GM23338 (cell line): ENCODE results near the gene PRKACA.

Experiments used
- CREB1 ChIP-seq: fragments of 250-450 bp; sonication (Bioruptor Pico); IDR thresholded peaks from 2 replicates; pipeline ENCODE4 v1.5.0; 2020; ENCODE audit warnings: low read depth, mild to moderate bottlenecking, moderate library complexity
- EZH2 ChIP-seq: fragments of 200-600 bp; sonication (generic); IDR thresholded peaks from one replicate; pipeline ENCODE4 v1.8.0; 2017; ENCODE audit warnings: antibody characterized with exemption, mild to moderate bottlenecking, low read depth; ENCODE audit not compliant: unreplicated experiment
- EZH2phosphoT487 ChIP-seq: fragments of 200-600 bp; sonication (generic); IDR thresholded peaks from one replicate; pipeline ENCODE4 v1.8.1; 2018; ENCODE audit warnings: antibody characterized with exemption; ENCODE audit not compliant: unreplicated experiment
- JUNB ChIP-seq: IDR thresholded peaks from one replicate; pipeline ENCODE4 v1.6.1; 2016; ENCODE audit warnings: antibody characterized with exemption; ENCODE audit not compliant: unreplicated experiment
- NANOG ChIP-seq: IDR thresholded peaks from 2 replicates; pipeline ENCODE4 v1.6.1; 2016; ENCODE audit warnings: antibody characterized with exemption, borderline replicate concordance
- POLR2AphosphoS5 ChIP-seq: IDR thresholded peaks from 2 replicates; pipeline ENCODE4 v1.6.1; 2016; ENCODE audit warnings: antibody characterized with exemption, low read depth
- STAT1 ChIP-seq: IDR thresholded peaks from one replicate; pipeline ENCODE4 v1.6.1; 2016; ENCODE audit warnings: antibody characterized with exemption; ENCODE audit not compliant: unreplicated experiment
- ZNF114 ChIP-seq: fragments of 250-450 bp; sonication (Bioruptor Pico); IDR thresholded peaks from 2 replicates; pipeline ENCODE4 v1.5.0; 2020; ENCODE audit warnings: mild to moderate bottlenecking, moderate library complexity
- ZNF331 ChIP-seq: fragments of 250-450 bp; sonication (Bioruptor Pico); IDR thresholded peaks from 2 replicates; pipeline ENCODE4 v1.5.0; 2020; ENCODE audit warnings: low read depth, mild to moderate bottlenecking, moderate library complexity
- TF ChIP-seq, protein P1 (sequence below), 2 experiments: fragments of 200-600 bp in 1 of 2; sonication (generic) in 1 of 2; conservative IDR thresholded peaks; 2 replicates each; pipeline versions ENCODE4 v1.5.1 to v1.6.1; 2016 to 2017; ENCODE audit warnings: antibody characterized with exemption in 2 of 2, low read depth in 2 of 2, mild to moderate bottlenecking in 2 of 2, moderate library complexity in 1 of 2
- TF ChIP-seq, protein P2 (sequence below): IDR thresholded peaks from 2 replicates; pipeline ENCODE4 v1.6.1; 2016; ENCODE audit warnings: antibody characterized with exemption
- TF ChIP-seq, protein P3 (sequence below): IDR thresholded peaks from one replicate; pipeline ENCODE4 v1.6.1; 2018; ENCODE audit warnings: antibody characterized with exemption; ENCODE audit not compliant: unreplicated experiment
- TF ChIP-seq, protein P4 (sequence below): fragments of 250-450 bp; sonication (Bioruptor Pico); IDR thresholded peaks from 2 replicates; pipeline ENCODE4 v1.5.0; 2020; ENCODE audit warnings: mild to moderate bottlenecking, moderate library complexity

DNA sequence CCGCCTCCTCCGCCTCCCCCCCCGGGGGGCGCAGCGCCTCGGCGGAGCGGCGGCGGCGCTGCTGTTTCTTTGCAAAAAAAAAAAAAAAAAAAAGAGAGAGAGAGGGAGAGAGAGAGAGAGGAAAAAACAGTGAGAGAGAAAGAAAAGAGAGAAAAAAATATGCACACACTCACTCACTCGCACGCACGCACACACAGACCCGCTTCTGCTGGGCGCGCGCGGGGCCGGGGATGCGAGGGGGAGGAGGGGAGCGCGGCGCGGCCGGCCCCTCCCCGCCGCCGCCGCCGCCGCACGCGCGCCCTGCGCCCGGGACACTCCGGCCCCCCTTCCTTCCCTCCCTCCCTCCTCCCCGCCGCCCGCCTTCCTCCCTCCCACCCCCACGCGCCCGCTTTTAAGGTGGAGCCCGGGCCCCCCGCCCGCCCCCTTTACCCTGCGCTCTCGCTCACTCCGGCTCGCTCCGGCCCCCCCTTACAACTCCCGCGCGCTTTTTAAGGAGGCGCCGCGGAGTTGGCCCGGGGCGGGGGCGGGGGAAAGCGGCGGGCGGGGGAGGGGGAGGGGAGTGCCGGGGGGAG is 27.0 kb downstream of the PRKACA start, which contains the start of gene SAMD1:
- TF ChIP-seq, protein P1, sequence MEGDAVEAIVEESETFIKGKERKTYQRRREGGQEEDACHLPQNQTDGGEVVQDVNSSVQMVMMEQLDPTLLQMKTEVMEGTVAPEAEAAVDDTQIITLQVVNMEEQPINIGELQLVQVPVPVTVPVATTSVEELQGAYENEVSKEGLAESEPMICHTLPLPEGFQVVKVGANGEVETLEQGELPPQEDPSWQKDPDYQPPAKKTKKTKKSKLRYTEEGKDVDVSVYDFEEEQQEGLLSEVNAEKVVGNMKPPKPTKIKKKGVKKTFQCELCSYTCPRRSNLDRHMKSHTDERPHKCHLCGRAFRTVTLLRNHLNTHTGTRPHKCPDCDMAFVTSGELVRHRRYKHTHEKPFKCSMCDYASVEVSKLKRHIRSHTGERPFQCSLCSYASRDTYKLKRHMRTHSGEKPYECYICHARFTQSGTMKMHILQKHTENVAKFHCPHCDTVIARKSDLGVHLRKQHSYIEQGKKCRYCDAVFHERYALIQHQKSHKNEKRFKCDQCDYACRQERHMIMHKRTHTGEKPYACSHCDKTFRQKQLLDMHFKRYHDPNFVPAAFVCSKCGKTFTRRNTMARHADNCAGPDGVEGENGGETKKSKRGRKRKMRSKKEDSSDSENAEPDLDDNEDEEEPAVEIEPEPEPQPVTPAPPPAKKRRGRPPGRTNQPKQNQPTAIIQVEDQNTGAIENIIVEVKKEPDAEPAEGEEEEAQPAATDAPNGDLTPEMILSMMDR (conservative IDR thresholded peaks at IDR 0.05; ENCODE audit: low read depth in 2 of 2) = no peak
- TF ChIP-seq EZH2 = no peak
- TF ChIP-seq, protein P2, sequence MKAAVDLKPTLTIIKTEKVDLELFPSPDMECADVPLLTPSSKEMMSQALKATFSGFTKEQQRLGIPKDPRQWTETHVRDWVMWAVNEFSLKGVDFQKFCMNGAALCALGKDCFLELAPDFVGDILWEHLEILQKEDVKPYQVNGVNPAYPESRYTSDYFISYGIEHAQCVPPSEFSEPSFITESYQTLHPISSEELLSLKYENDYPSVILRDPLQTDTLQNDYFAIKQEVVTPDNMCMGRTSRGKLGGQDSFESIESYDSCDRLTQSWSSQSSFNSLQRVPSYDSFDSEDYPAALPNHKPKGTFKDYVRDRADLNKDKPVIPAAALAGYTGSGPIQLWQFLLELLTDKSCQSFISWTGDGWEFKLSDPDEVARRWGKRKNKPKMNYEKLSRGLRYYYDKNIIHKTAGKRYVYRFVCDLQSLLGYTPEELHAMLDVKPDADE = no peak
- no peak for TF ChIP-seq CREB1 (CRISPR knock-in tag)
- TF ChIP-seq, protein P3, sequence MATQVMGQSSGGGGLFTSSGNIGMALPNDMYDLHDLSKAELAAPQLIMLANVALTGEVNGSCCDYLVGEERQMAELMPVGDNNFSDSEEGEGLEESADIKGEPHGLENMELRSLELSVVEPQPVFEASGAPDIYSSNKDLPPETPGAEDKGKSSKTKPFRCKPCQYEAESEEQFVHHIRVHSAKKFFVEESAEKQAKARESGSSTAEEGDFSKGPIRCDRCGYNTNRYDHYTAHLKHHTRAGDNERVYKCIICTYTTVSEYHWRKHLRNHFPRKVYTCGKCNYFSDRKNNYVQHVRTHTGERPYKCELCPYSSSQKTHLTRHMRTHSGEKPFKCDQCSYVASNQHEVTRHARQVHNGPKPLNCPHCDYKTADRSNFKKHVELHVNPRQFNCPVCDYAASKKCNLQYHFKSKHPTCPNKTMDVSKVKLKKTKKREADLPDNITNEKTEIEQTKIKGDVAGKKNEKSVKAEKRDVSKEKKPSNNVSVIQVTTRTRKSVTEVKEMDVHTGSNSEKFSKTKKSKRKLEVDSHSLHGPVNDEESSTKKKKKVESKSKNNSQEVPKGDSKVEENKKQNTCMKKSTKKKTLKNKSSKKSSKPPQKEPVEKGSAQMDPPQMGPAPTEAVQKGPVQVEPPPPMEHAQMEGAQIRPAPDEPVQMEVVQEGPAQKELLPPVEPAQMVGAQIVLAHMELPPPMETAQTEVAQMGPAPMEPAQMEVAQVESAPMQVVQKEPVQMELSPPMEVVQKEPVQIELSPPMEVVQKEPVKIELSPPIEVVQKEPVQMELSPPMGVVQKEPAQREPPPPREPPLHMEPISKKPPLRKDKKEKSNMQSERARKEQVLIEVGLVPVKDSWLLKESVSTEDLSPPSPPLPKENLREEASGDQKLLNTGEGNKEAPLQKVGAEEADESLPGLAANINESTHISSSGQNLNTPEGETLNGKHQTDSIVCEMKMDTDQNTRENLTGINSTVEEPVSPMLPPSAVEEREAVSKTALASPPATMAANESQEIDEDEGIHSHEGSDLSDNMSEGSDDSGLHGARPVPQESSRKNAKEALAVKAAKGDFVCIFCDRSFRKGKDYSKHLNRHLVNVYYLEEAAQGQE = no peak
- TF ChIP-seq EZH2phosphoT487 = no peak
- TF ChIP-seq POLR2AphosphoS5 = no peak
- no peak for TF ChIP-seq JUNB
- TF ChIP-seq, protein P4, sequence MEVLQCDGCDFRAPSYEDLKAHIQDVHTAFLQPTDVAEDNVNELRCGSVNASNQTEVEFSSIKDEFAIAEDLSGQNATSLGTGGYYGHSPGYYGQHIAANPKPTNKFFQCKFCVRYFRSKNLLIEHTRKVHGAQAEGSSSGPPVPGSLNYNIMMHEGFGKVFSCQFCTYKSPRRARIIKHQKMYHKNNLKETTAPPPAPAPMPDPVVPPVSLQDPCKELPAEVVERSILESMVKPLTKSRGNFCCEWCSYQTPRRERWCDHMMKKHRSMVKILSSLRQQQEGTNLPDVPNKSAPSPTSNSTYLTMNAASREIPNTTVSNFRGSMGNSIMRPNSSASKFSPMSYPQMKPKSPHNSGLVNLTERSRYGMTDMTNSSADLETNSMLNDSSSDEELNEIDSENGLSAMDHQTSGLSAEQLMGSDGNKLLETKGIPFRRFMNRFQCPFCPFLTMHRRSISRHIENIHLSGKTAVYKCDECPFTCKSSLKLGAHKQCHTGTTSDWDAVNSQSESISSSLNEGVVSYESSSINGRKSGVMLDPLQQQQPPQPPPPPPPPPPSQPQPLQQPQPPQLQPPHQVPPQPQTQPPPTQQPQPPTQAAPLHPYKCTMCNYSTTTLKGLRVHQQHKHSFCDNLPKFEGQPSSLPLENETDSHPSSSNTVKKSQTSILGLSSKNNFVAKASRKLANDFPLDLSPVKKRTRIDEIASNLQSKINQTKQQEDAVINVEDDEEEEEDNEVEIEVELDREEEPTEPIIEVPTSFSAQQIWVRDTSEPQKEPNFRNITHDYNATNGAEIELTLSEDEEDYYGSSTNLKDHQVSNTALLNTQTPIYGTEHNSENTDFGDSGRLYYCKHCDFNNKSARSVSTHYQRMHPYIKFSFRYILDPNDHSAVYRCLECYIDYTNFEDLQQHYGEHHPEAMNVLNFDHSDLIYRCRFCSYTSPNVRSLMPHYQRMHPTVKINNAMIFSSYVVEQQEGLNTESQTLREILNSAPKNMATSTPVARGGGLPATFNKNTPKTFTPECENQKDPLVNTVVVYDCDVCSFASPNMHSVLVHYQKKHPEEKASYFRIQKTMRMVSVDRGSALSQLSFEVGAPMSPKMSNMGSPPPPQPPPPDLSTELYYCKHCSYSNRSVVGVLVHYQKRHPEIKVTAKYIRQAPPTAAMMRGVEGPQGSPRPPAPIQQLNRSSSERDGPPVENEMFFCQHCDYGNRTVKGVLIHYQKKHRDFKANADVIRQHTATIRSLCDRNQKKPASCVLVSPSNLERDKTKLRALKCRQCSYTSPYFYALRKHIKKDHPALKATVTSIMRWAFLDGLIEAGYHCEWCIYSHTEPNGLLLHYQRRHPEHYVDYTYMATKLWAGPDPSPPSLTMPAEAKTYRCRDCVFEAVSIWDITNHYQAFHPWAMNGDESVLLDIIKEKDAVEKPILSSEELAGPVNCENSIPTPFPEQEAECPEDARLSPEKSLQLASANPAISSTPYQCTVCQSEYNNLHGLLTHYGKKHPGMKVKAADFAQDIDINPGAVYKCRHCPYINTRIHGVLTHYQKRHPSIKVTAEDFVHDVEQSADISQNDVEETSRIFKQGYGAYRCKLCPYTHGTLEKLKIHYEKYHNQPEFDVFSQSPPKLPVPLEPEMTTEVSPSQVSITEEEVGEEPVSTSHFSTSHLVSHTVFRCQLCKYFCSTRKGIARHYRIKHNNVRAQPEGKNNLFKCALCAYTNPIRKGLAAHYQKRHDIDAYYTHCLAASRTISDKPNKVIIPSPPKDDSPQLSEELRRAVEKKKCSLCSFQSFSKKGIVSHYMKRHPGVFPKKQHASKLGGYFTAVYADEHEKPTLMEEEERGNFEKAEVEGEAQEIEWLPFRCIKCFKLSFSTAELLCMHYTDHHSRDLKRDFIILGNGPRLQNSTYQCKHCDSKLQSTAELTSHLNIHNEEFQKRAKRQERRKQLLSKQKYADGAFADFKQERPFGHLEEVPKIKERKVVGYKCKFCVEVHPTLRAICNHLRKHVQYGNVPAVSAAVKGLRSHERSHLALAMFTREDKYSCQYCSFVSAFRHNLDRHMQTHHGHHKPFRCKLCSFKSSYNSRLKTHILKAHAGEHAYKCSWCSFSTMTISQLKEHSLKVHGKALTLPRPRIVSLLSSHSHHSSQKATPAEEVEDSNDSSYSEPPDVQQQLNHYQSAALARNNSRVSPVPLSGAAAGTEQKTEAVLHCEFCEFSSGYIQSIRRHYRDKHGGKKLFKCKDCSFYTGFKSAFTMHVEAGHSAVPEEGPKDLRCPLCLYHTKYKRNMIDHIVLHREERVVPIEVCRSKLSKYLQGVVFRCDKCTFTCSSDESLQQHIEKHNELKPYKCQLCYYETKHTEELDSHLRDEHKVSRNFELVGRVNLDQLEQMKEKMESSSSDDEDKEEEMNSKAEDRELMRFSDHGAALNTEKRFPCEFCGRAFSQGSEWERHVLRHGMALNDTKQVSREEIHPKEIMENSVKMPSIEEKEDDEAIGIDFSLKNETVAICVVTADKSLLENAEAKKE (CRISPR knock-in tag) = no peak
- no peak for TF ChIP-seq ZNF114 (CRISPR knock-in tag)
- no peak for TF ChIP-seq STAT1
- TF ChIP-seq NANOG = no peak
- no peak for TF ChIP-seq ZNF331
